Smooth muscle cell of the brain vasculature (primary cell): ENCODE results near the gene PRKAR1B.

ENCODE experiments used
- DNase-seq: peaks from one replicate; pipeline ENCODE4 v3.0.0-alpha.2; 2012; ENCODE audit warnings: low read depth, low spot score

Gene PRKAR1B

DNA sequence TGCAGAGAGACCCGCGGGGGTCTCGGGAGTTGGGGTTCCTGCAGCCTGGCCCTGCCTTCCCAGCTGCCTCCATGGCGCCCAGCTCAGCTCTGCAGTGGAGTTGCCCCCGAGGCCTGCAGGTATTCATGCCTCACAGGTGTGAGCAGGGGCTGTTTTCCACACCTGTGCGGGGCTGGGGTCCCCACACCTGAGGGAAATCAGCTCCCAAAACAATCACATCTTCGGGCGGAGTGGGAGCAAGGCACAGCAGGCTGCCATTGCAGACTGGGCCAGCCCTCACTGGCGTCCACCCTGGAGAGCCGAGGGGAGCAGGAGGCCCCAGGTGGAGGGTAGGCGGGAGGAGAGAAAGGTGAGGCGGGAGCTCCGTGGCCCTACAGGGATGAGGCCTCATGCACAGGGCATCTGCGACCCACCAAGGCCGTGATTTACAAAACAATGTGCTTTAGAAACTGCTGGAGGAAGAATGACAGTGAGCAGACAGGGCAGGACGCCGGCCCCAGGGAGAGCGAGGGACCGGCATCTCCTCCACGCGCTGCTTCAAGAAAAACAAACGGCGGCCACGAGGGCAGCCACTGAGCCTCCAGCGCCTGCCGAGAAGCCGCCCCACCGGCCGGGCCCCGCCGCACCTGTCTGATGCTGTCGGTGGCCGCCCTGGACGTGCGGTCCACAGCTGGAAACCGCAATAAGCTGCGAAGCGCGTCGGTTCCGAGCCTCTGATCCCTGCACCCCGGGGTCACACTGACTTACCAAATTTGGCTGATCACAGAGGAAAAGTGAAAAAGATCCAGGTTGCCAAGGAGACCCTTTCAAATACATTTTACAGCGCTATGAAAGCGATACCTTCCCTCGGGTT lies 154.4 kb downstream of the PRKAR1B start:
- no peak for DNase-seq

DNA sequence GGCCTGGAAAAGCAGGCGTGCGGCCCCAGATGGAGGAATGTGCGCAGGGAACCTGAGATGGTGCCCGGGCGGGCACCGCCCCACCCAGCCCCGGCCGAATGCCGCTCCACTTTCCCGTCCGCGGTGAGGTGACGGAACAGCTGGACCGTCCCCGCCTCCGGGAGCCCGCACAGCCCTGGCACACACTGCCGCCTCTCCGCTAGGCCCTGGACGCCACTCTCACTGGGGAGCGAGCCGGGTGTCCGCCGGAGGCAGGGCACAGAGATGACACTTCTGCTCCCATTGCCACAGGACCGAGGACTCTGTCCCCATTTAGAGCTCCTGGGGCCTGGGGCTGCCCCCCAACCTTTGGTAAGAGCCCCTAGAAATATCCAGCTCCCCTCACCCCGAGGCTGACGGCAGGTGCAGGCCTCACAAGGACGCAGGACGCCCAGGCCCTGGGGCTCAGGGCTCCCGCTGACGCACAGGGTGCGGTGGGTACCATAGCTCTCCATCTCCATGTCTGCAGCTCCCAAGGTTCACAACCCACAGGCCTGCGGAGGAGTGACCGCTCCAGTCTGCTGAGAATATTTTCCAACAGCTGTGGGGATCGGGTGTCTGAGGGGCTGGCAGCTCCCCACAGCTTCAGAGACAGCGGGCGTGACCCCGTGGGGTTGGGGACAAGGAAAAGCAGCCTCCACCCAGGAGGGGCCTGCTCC lies 155.2 kb downstream of the PRKAR1B start:
- DNase-seq = no peak

DNA sequence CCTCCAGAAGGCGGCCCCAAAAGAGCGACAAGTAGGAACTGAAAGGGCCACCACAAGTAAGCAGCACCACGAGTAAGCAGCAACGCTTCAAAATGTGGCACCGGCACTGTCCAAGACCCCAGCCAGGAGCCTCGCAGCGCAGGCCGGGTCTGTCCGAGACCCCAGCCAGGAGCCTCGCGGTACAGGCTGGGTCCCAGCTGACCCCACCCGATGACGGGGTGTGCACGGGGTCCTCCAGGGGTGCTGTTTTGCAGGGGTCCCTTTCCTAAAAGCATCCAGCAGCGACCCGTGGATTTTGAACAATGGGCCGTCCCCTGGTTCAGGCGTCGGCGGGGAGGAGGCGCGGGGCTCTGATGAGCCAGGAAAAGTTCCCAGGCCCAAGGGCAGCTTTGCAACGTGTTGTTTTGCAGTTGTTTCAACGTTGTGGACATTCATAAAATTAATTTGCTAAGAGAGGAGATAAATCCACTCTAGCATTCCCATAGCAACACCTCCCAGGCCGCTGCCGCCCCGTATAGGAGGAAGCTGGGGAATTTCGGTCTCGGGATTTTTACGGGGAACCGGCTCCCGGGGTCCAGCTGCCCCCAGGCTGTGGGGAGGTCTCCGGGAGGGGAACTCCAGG lies 155.9 kb downstream of the PRKAR1B start:
- DNase-seq = no peak

DNA sequence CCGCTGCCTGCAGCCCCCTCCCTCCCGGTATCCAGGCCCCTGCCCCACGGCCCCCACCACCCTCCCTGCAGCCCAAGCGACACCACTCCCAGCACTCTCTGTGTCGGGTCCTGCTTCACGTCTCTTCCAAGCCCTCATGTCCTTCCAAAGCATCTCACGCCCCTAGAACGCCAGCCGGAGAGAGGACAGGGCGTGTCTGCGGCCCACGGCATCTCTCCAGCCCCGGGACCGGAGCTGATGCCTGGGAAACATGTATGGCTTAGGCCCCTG lies 156.3 kb downstream of the PRKAR1B start:
- DNase-seq = no peak

- no peak for DNase-seq
Measured at GRCh38 chr7:569996-570800, 156.9 kb downstream of the PRKAR1B start.

- DNase-seq = no peak
Measured at GRCh38 chr7:569071-569855, 157.8 kb downstream of the PRKAR1B start.

GRCh38 chr7:568031-568951 lies 158.8 kb downstream of the PRKAR1B start:
- no peak for DNase-seq

DNA sequence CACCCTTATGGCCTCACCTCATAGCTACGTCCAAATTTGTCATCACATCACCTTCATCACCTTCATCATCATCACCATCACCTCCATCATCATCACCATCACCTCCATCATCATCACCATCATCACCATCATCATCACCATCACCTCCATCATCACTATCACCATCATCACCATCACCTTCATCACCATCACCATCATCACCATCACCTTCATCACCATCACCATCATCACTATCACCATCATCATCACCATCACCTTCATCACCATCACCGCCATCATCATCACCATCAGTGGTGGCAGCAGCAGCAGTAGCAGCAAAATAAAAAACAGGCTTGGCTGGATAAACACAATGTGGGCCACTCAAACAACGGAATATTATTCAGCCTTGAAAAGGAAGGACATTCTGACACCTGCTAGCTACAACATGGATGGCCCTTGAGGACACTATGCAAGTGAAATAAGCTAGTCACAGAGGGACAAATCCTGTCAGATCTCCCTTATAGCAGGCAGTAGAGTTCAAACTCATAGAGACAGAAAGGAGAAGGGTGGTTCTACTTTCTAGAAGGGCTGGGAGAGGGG lies 159.7 kb downstream of the PRKAR1B start:
- no peak for DNase-seq

DNA sequence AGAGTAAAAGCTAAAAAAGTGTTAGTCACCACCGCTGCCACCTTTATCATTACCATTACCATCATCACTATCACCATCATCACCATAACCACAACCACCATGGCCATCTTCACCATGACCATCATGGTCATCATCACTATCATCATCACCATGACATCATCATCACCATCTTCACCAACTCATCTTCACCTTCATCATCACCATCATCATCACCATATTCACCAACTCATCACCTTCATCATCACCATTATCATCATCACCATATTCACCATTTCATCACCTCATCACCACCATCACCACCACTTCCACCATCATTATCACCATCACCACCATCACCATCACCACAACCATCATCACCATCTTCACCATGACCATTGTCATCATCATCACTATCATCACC lies 161.0 kb downstream of the PRKAR1B start:
- DNase-seq = no peak

GRCh38 chr7:564176-564865 lies 162.8 kb downstream of the PRKAR1B start:
- DNase-seq = no peak

DNA sequence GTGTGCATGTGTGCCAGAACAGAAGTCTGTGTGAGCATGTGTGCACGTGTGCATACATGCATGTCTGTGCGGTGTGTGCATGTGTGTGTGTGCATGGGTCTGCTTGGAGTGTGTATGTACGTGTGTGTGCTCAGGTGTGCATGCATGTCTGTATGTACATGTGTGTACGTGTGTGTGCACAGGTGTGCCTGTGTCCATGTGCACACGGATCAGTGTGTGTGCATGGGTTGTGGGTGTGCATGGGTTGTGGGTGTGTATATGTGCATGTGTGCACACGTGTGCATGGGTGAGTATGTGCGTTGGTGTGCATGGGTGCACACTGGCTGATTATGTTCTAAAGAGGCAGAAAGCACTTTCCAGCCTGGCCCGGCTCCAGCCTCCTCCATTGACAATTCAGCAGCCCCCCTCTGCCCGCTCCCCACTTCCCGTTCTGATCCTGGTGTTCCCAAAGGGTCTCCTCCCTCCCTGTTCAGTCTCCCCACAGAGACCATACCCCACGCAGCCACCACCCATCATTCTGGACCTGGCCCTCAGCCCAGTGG lies 163.4 kb downstream of the PRKAR1B start:
- DNase-seq = no peak

GRCh38 chr7:562789-563628 lies 164.1 kb downstream of the PRKAR1B start:
- DNase-seq = no peak

DNA sequence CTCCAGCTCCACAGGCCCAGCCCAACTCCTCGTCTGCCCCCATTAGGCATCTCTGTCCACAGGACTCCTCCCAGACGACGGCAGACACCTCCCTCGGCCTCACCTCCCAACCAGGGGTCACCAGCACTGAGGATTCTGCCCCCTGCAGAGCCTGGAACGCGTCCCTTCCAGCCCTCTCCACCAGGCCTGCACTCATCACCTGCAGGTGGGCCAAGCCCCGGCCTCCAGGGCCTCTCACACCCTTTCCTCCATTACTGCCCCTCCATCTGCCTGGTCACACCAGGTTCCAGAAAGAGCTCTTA lies 164.8 kb downstream of the PRKAR1B start:
- DNase-seq = no peak

DNA sequence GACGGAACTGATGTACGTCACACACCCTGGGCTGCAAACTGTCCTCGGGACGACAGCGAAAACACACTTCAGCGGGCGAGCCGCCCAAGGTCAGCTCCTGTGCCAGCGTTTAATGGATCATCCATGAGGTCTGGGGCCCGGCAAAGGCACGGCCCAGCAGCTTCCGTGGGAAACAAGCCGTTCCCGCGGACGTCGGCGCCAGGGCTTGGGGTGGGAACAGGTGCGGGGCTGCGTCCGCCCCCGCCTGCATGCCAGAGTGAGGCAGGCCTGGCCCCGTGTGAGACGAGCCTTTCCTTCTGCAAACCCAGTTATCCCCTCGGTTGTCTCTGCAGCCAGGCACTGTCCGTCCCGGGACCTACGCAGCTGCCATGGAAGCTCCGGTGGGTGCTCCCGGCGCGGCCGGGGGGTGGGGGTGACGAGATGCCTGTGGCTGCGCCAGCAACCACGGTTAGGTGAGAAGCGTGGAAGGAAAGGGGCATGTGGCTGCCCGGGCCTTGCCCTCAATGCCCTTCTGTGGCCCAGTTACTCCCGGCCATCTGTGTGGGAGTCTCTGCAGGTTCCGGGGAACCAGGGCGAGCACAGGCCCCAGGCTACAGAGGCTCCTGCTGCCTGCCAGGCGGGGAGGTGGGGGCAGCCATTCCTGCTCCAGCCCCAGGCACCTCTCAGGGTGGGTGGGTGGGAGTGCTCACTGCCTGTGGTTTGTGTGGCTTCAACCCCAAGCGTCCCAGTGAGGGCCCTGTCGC lies 165.3 kb downstream of the PRKAR1B start:
- DNase-seq = no peak

GRCh38 chr7:560966-561630 lies 166.0 kb downstream of the PRKAR1B start:
- DNase-seq = no peak

DNA sequence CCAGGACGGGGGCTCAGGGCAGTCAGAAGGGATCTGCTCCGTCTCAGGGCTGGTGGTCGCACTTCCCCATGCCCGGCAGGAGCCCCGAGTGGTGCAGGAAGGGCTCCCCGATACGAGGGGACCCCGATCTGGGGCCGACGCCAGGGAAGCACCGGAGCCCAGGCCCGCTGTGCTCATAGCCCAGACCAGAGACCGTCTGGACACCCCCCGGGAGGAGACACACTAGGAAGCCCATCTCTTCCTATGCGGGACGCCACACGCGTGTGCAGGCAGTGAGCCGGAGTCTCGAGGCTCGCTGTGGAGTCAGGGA lies 167.7 kb downstream of the PRKAR1B start:
- no peak for DNase-seq

DNA sequence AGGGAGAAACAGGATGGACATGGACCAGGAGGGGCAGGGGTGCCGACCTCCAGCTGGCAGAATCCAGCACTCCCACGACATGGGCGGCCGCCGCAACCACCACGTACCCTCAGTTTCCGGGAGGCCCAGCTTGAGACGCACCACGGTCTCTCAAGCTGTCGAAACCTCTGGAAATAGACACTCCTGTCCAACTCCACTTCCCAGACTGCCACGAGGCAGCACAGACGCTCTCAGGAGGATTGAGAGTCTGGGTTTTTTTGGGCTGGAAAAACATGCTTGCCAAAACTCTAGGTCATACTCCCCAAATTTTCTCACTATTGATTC lies 169.6 kb downstream of the PRKAR1B start:
- no peak for DNase-seq
